Lung (tissue), 12 donors: ENCODE measurements around the gene NAALADL2. TPM values are rescaled to one million over a fixed set of nuclear protein-coding genes. Genes with fewer than 3 reads are reported as not detected.

Experiments
- ATAC-seq: fragments of 200-7000 bp; cut with Tn5 transposase; one replicate; pipeline ENCODE4 v1.9.1; 2020; ENCODE audit warnings: moderate number of reproducible peaks; ENCODE audit not compliant: insufficient read depth, low FRiP score
- DNase-seq, 3 donors: peaks; one replicate each; pipeline ENCODE4 v3.0.0-alpha.2; 2013 to 2017
- H3K27ac ChIP-seq, 2 donors: one replicate each; pipeline ENCODE4 v1.5.1; 2013; ENCODE audit warnings: mild to moderate bottlenecking in 2 of 2, moderate library complexity in 2 of 2, control low read depth in 1 of 2, inconsistent platforms in 1 of 2, low read depth in 1 of 2, low read length in 1 of 2
- H3K27me3 ChIP-seq, 3 donors: one replicate each; pipeline ENCODE4 v1.5.1; 2013; ENCODE audit warnings: low read length in 2 of 3; ENCODE audit not compliant: control insufficient read depth in 3 of 3, insufficient read depth in 3 of 3
- H3K36me3 ChIP-seq, 4 donors: one replicate each; pipeline ENCODE4 v1.5.1; 2013; ENCODE audit warnings: low read length in 4 of 4, mild to moderate bottlenecking in 1 of 4, moderate library complexity in 1 of 4; ENCODE audit not compliant: control insufficient read depth in 4 of 4, insufficient read depth in 4 of 4
- H3K4me1 ChIP-seq, 5 donors: one replicate each; pipeline ENCODE4 v1.5.1; 2013; ENCODE audit warnings: low read length in 5 of 5, mild to moderate bottlenecking in 2 of 5, moderate library complexity in 1 of 5; ENCODE audit not compliant: control insufficient read depth in 5 of 5, insufficient read depth in 5 of 5
- H3K4me3 ChIP-seq: one replicate; pipeline ENCODE4 v1.5.1; 2013; ENCODE audit warnings: mild to moderate bottlenecking, control low read depth, moderate library complexity
- H3K9ac ChIP-seq, 2 donors: one replicate each; pipeline ENCODE4 v1.5.1; 2013; ENCODE audit warnings: low read length in 2 of 2, control low read depth in 1 of 2; ENCODE audit not compliant: insufficient read depth in 1 of 2
- H3K9me3 ChIP-seq, 4 donors: one replicate each; pipeline ENCODE4 v1.5.1; 2013; ENCODE audit warnings: low read length in 3 of 4, mild to moderate bottlenecking in 1 of 4, moderate library complexity in 1 of 4; ENCODE audit not compliant: control insufficient read depth in 4 of 4, insufficient read depth in 3 of 4
- WGBS, 2 donors: extraction: QIAGEN DNeasy Blood & Tissue Kit; methylation state at CpG; one replicate each; pipeline ENCODE4 v1.1.7; 2013; 5-methylcytosine and 5-hydroxymethylcytosine counted together
- polyA plus RNA-seq, 2 donors: library from polyadenylated mRNA; stranded (reverse); fragments of 200-250 nt; gene quantifications; one replicate each; pipeline ENCODE4 v1.2.1, GENCODE V29; 2013
- total RNA-seq, 2 donors: library from RNA; depleted of rRNA in 1 of 2; stranded (reverse); fragments of >200 nt in 1 of 2; gene quantifications; one replicate each; pipeline ENCODE4 v1.2.1, GENCODE V29; 2014 to 2021
- TF ChIP-seq, protein P1 (sequence below): IDR thresholded peaks from 2 replicates; pipeline ENCODE4 v1.5.1; 2012; ENCODE audit warnings: mild to moderate bottlenecking; ENCODE audit errors: control extremely low read depth, extremely low read depth
- donor health status: control.
- donor health status: control.
- donor health status: Bipolar disorder and iron deficiency.
- donor health status: healthy.
- donor health status: DM: yes; HTN: yes; CAD: no.

NAALADL2 gene
- total and polyA plus RNA-seq, 4 donors, result 0.49 to 46.7 (median 4.7) TPM

DNA sequence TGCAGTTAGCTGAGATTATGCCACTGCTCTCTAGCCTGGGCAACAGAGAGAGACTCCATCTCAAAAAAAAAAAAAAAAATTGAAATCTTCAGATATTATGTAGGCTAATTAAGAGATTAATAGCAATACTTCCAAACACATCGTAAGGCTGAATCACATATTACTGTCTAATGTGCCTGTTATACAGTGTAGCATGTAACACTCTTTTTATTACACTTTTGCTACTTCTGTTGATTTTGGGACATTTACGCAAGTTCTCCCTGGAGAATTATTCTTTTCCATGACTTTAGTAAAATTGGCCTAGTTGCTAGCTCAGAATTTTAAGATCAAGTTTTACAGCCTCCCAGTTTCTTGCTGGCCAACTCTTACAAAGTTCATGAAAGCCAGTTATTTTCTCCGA, 605.2 kb downstream of the NAALADL2 start:
- Histone ChIP-seq H3K4me1 (no peaks in the 10 kb centered on the region), H3K36me3 (no peaks in the 10 kb centered on the region), H3K27ac (no peak overlapping the region), H3K4me3 (no peak overlapping the region), H3K9ac (no peak overlapping the region), H3K9me3 (peaks cover 0 to 3% (median 0%) of the 10 kb centered on the region in 4 donors), H3K27me3 (no peaks in the 10 kb centered on the region)
- DNase-seq (no peak), ATAC-seq (no peak)
- WGBS, 2 donors, result 93 to 94% methylated on average over 3 of the region's 3 CpGs
- TF ChIP-seq, protein P1, sequence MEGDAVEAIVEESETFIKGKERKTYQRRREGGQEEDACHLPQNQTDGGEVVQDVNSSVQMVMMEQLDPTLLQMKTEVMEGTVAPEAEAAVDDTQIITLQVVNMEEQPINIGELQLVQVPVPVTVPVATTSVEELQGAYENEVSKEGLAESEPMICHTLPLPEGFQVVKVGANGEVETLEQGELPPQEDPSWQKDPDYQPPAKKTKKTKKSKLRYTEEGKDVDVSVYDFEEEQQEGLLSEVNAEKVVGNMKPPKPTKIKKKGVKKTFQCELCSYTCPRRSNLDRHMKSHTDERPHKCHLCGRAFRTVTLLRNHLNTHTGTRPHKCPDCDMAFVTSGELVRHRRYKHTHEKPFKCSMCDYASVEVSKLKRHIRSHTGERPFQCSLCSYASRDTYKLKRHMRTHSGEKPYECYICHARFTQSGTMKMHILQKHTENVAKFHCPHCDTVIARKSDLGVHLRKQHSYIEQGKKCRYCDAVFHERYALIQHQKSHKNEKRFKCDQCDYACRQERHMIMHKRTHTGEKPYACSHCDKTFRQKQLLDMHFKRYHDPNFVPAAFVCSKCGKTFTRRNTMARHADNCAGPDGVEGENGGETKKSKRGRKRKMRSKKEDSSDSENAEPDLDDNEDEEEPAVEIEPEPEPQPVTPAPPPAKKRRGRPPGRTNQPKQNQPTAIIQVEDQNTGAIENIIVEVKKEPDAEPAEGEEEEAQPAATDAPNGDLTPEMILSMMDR, result no peak

DNA sequence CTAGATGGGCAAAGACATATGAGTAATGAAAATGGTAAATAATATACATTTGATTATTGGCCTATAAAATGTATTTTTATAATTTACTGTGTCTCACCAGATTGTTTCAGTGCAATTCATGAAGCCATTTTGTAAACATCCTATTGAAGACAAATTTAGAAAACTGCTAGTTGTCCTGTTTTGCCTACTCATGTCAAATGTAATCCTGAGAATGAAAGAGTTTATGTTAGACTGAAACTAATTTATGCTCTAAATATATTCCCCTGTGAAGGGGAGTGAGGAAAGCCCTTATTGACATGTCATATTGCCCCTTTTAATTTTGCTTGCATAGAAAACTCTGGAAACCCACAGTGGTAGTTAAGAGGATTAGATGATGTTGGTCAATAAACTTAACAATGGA, 610.0 kb downstream of the NAALADL2 start:
- Histone ChIP-seq H3K9me3 (no peaks in the 10 kb centered on the region), H3K27ac (no peak overlapping the region), H3K27me3 (no peaks in the 10 kb centered on the region), H3K4me1 (no peaks in the 10 kb centered on the region), H3K4me3 (no peak overlapping the region), H3K36me3 (no peaks in the 10 kb centered on the region), H3K9ac (no peak overlapping the region)
- TF ChIP-seq, protein P1, result no peak
- DNase-seq (no peak), ATAC-seq (no peak)

DNA sequence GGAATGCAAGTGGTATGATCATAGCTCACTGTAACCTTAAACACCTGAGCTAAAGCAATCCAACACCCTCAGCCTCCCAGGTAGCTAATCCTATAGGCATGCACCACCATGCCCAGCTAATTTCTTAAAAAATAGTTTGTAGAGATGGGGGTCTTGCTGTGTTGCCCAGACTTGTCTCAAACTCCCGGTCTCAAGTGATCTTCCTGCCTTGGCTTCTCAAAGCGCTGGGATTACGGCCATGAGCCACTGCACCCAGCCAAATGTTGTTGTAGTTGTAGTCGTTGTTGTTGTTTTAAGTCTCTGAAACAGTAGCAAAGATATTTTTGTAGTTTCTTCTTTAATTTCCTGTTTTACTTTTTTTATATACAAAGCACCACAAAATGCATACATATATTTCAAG, 616.6 kb downstream of the NAALADL2 start:
- Histone ChIP-seq H3K27me3 (no peaks in the 10 kb centered on the region), H3K36me3 (no peaks in the 10 kb centered on the region), H3K4me3 (no peak overlapping the region), H3K27ac (no peak overlapping the region), H3K4me1 (no peaks in the 10 kb centered on the region), H3K9ac (no peak overlapping the region), H3K9me3 (no peaks in the 10 kb centered on the region)
- TF ChIP-seq, protein P1, result no peak
- 90 to 92% methylated on average over 4 of the region's 4 CpGs for WGBS, 2 donors
- ATAC-seq (no peak), DNase-seq (no peak)

DNA sequence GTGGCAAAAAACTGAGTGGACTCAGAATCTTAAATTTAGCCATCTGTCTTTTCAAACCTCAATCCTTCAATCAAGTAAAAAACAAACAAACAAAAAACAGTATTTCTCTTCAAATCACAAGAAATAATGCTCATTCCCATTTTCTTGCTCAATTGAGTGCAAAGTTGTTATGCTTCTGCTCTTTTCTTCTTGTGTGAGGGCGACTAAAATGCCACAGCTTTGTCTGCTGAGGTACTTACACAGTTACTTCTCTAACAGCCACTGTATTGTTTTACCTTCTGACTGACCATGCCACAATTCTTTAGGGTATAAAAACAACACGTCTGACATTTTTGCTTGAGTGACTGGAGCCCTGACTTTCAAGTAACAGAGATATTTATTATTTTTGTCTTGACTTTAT, 617.4 kb downstream of the NAALADL2 start:
- ATAC-seq (no peak), DNase-seq (no peak)
- Histone ChIP-seq H3K36me3 (no peaks in the 10 kb centered on the region), H3K4me1 (no peaks in the 10 kb centered on the region), H3K9ac (no peak overlapping the region), H3K27me3 (no peaks in the 10 kb centered on the region), H3K27ac (no peak overlapping the region), H3K9me3 (no peaks in the 10 kb centered on the region), H3K4me3 (no peak overlapping the region)
- 46 to 47% methylated on average over 2 of the region's 2 CpGs for WGBS, 2 donors
- TF ChIP-seq, protein P1, result no peak
